Prostate gland (tissue), 2 donors: ENCODE results near the gene PROX1.

Experiments
- CTCF ChIP-seq, 4 experiments: fragments of 200-600 bp in 2 of 4; fragments of 450-650 bp in 2 of 4; sonication (generic) in 2 of 4; IDR thresholded peaks; 1 replicate in 3 of 4; 2 replicates in 1 of 4; pipeline ENCODE4 v1.5.1; 2016 to 2019; ENCODE audit warnings: antibody characterized with exemption in 4 of 4, mild to moderate bottlenecking in 2 of 4, moderate library complexity in 2 of 4
- POLR2AphosphoS5 ChIP-seq: sonication (generic); formaldehyde crosslinking; IDR thresholded peaks from one replicate; pipeline ENCODE4 v1.6.1; 2017; ENCODE audit warnings: antibody characterized with exemption

- TF ChIP-seq CTCF (IDR thresholded peaks at IDR 0.05): no peak
- no peak for TF ChIP-seq POLR2AphosphoS5
Observed at GRCh38 chr1:213939888-213940287, 47.9 kb upstream of the PROX1 start.
